ENCODE results near the gene EVA1B.
A peak's percentile ranks its signal among the peaks of the same experiment; 100 is the strongest.

Gene EVA1B

DNA sequence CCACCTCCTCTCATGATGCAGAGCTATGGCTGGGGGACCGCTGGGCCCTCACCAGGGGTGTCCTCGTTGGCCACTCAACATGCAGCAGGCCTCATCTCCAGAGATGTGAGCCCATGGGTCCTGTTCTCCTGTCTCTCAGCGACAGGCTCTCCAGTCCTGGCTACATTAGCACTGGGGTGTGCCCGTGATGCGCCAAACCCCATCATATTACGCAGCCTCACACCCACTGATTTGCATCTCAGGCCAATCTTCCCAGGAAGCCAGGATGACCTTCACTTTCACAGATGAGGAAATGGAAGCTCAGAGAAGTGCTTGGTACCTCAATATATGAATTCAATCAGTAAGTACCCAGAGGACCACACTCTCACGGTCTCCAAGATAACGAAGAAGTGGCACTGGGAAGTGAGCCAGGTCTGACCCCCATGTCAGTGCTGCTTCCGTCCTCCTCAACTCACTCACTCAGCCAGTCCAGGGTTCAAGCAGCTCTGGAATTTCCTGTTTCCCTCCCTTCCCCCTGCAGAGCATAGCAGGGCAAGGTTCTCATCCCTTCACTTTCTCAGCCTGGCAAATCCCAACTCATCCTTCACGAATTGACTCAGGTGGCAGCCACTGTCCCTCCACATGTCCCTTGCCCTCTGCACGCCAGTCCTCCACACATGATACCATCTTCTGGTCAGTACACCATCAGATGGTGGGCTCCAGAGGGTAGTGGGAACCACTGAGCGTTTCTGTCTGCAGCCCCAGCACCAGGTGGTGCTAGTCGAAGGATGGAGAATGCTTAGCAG is 28.9 kb upstream of the EVA1B start:
- Mint-ChIP-seq H3K4me1 (ENCODE audit: low read depth) (peaks cover 32% of the 10 kb centered on the region), H3K27ac (no peak overlapping the region), H3K36me3 (ENCODE audit: low read depth) (peaks cover 46% of the 10 kb centered on the region), H3K4me3 (no peak overlapping the region), H3K27me3 (no peaks in the 10 kb centered on the region), H3K9me3 (no peaks in the 10 kb centered on the region)

- peaks cover 32% of the 10 kb centered on the region for H3K4me1 Mint-ChIP-seq (ENCODE audit: low read depth)
- H3K36me3 Mint-ChIP-seq (ENCODE audit: low read depth), result peaks cover 43% of the 10 kb centered on the region
- no peaks in the 10 kb centered on the region for H3K9me3 Mint-ChIP-seq
- H3K27ac Mint-ChIP-seq, result peak overlapping the region; percentile 36
- H3K27me3 Mint-ChIP-seq, result no peaks in the 10 kb centered on the region
- no peak overlapping the region for H3K4me3 Mint-ChIP-seq
These were observed 28.0 kb upstream of the EVA1B start for GRCh38 chr1:36351227-36351977.

GRCh38 chr1:36350659-36351226 is 27.3 kb upstream of the EVA1B start:
- no peak overlapping the region for H3K4me3 Mint-ChIP-seq
- H3K4me1 Mint-ChIP-seq (ENCODE audit: low read depth), result peaks cover 32% of the 10 kb centered on the region
- peak overlapping the region; percentile 63 for H3K27ac Mint-ChIP-seq
- peaks cover 43% of the 10 kb centered on the region for H3K36me3 Mint-ChIP-seq (ENCODE audit: low read depth)
- no peaks in the 10 kb centered on the region for H3K27me3 Mint-ChIP-seq
- no peaks in the 10 kb centered on the region for H3K9me3 Mint-ChIP-seq

GRCh38 chr1:36349839-36350238 is 26.4 kb upstream of the EVA1B start:
- Mint-ChIP-seq H3K4me1 (ENCODE audit: low read depth) (peaks cover 32% of the 10 kb centered on the region), H3K27ac (no peak overlapping the region), H3K27me3 (no peaks in the 10 kb centered on the region), H3K9me3 (no peaks in the 10 kb centered on the region), H3K36me3 (ENCODE audit: low read depth) (peaks cover 35% of the 10 kb centered on the region), H3K4me3 (no peak overlapping the region)

DNA sequence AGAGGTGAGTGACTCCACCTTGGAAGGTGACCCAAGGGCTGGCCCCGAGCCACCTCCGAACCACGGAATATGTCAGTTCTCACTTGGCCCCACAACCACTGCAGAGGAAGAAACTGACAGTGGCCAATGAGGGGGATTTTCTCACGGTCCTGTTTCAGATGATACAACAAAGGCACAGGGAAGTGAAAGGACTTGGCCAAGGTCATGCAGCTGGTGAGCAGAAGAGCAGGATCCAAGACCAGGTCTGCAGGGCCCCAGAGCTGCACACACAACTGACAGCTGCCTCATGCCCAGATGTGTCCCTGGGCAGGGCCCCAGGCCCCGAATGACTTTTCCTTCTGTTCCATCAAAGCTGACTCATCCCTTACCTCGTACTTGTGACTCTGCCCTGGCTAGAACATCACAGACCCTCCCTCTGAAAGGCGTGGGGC is 25.8 kb upstream of the EVA1B start:
- Mint-ChIP-seq H3K27ac (no peak overlapping the region), H3K9me3 (no peaks in the 10 kb centered on the region), H3K4me1 (ENCODE audit: low read depth) (peaks cover 32% of the 10 kb centered on the region), H3K27me3 (no peaks in the 10 kb centered on the region), H3K4me3 (no peak overlapping the region), H3K36me3 (ENCODE audit: low read depth) (peaks cover 30% of the 10 kb centered on the region)

- Mint-ChIP-seq H3K27me3 (no peaks in the 10 kb centered on the region), H3K4me1 (ENCODE audit: low read depth) (peaks cover 27% of the 10 kb centered on the region), H3K27ac (no peak overlapping the region), H3K36me3 (ENCODE audit: low read depth) (peaks cover 23% of the 10 kb centered on the region), H3K4me3 (no peak overlapping the region), H3K9me3 (no peaks in the 10 kb centered on the region)
These were observed 23.4 kb upstream of the EVA1B start for GRCh38 chr1:36346741-36347370.

GRCh38 chr1:36345353-36345752 is 21.9 kb upstream of the EVA1B start:
- H3K36me3 Mint-ChIP-seq (ENCODE audit: low read depth), result peaks cover 29% of the 10 kb centered on the region
- H3K4me3 Mint-ChIP-seq, result no peak overlapping the region
- H3K4me1 Mint-ChIP-seq (ENCODE audit: low read depth), result peaks cover 12% of the 10 kb centered on the region
- no peak overlapping the region for H3K27ac Mint-ChIP-seq
- no peaks in the 10 kb centered on the region for H3K9me3 Mint-ChIP-seq
- H3K27me3 Mint-ChIP-seq, result no peaks in the 10 kb centered on the region

DNA sequence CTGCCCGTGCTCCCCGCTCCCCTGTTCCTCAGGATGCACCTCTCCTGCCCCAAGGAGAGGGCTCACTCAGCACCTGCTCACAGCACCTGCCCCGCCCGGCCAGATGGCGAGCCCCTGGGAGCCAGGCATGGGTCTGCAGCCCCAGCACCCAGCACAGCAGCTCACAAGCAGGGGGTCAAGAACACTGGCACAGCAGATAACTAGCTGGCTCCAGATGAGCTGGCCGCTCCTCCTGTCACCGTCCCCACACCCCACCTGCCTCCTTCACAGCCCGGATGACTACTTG is 20.9 kb upstream of the EVA1B start:
- Mint-ChIP-seq H3K27ac (no peak overlapping the region), H3K4me3 (no peak overlapping the region), H3K27me3 (no peaks in the 10 kb centered on the region), H3K4me1 (ENCODE audit: low read depth) (peaks cover 6% of the 10 kb centered on the region), H3K9me3 (no peaks in the 10 kb centered on the region), H3K36me3 (ENCODE audit: low read depth) (peaks cover 29% of the 10 kb centered on the region)

GRCh38 chr1:36343651-36344394 is 20.4 kb upstream of the EVA1B start:
- Mint-ChIP-seq H3K4me3 (no peak overlapping the region), H3K36me3 (ENCODE audit: low read depth) (peaks cover 29% of the 10 kb centered on the region), H3K27me3 (no peaks in the 10 kb centered on the region), H3K27ac (no peak overlapping the region), H3K4me1 (ENCODE audit: low read depth) (peaks cover 3% of the 10 kb centered on the region), H3K9me3 (no peaks in the 10 kb centered on the region)

GRCh38 chr1:36342426-36343185 is 19.2 kb upstream of the EVA1B start:
- Mint-ChIP-seq H3K4me3 (no peak overlapping the region), H3K4me1 (ENCODE audit: low read depth) (peaks cover 3% of the 10 kb centered on the region), H3K27me3 (no peaks in the 10 kb centered on the region)

GRCh38 chr1:36341626-36342320 is 18.3 kb upstream of the EVA1B start:
- Mint-ChIP-seq H3K27me3 (no peaks in the 10 kb centered on the region), H3K36me3 (ENCODE audit: low read depth) (peaks cover 12% of the 10 kb centered on the region), H3K27ac (no peak overlapping the region), H3K9me3 (no peaks in the 10 kb centered on the region), H3K4me3 (no peak overlapping the region), H3K4me1 (ENCODE audit: low read depth) (peaks cover 3% of the 10 kb centered on the region)

More at GRCh38 chr1:36342426-36343185, 19.2 kb upstream of the EVA1B start:
- no peaks in the 10 kb centered on the region for H3K9me3 Mint-ChIP-seq
- H3K27ac Mint-ChIP-seq, result no peak overlapping the region
- H3K36me3 Mint-ChIP-seq (ENCODE audit: low read depth), result peaks cover 19% of the 10 kb centered on the region

- Mint-ChIP-seq H3K36me3 (ENCODE audit: low read depth) (peaks cover 11% of the 10 kb centered on the region), H3K4me3 (no peak overlapping the region), H3K27ac (no peak overlapping the region), H3K27me3 (no peaks in the 10 kb centered on the region), H3K4me1 (ENCODE audit: low read depth) (peaks cover 3% of the 10 kb centered on the region), H3K9me3 (no peaks in the 10 kb centered on the region)
These were observed 16.2 kb upstream of the EVA1B start for GRCh38 chr1:36339615-36340014.

DNA sequence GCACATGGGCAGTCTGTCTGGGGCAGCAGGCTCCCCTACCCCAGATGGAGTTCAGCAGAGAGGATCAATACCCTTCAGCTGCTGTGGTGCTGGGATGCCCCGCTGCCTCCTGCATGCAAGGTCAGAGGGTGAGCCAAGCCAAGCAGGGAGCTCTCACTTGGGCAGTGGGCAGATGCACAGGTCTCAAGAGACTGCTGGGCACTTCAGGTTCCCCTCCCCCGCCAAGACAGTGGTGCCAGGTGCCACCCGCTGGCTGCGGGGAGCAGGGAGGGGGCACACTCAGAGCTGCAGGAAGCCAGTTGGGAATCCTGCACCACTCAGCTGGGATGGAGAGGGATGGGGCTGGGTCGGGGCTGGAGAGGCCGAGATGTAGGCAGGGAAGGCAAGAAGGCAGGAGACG is 15.8 kb upstream of the EVA1B start:
- Mint-ChIP-seq H3K4me3 (no peak overlapping the region), H3K27me3 (no peaks in the 10 kb centered on the region), H3K4me1 (ENCODE audit: low read depth) (peaks cover 3% of the 10 kb centered on the region), H3K9me3 (no peaks in the 10 kb centered on the region), H3K36me3 (ENCODE audit: low read depth) (peaks cover 11% of the 10 kb centered on the region), H3K27ac (no peak overlapping the region)
